Neutrophil (primary cell): ENCODE results near the gene SORCS1.

Experiments
- H3K27ac ChIP-seq: fragments of 200-600 bp; sonication (generic); 2 replicates; pipeline ENCODE4 v1.5.1; 2016; ENCODE audit warnings: mild to moderate bottlenecking, moderate library complexity
- H3K27me3 ChIP-seq: fragments of 200-600 bp; sonication (generic); 2 replicates; pipeline ENCODE4 v1.6.0; 2016; ENCODE audit warnings: mild to moderate bottlenecking
- H3K36me3 ChIP-seq: fragments of 200-600 bp; sonication (generic); 2 replicates; pipeline ENCODE4 v1.5.1; 2017
- H3K4me1 ChIP-seq, 2 experiments: fragments of 200-600 bp in 1 of 2; sonication (generic) in 1 of 2; 1 replicate in 1 of 2; 2 replicates in 1 of 2; pipeline versions ENCODE4 v1.5.1 to v1.6.1; 2013 to 2016; ENCODE audit warnings: low read depth in 1 of 2, low read length in 1 of 2, mild to moderate bottlenecking in 1 of 2, moderate library complexity in 1 of 2; ENCODE audit not compliant: control insufficient read depth in 1 of 2, insufficient read depth in 1 of 2
- H3K4me3 ChIP-seq, 2 experiments: fragments of 200-600 bp in 1 of 2; sonication (generic) in 1 of 2; 1 replicate in 1 of 2; 2 replicates in 1 of 2; pipeline ENCODE4 v1.5.1; 2013 to 2016; ENCODE audit warnings: low read depth in 1 of 2, low read length in 1 of 2, mild to moderate bottlenecking in 1 of 2, moderate library complexity in 1 of 2
- H3K9me3 ChIP-seq: fragments of 200-600 bp; sonication (generic); 2 replicates; pipeline ENCODE4 v1.5.1; 2016
- CTCF ChIP-seq: fragments of 200-600 bp; sonication (generic); IDR thresholded peaks from 2 replicates; pipeline ENCODE4 v1.5.1; 2016; ENCODE audit warnings: antibody characterized with exemption

The SORCS1 gene

GRCh38 chr10:107139237-107139636, 25.3 kb downstream of the SORCS1 start:
- Histone ChIP-seq H3K4me1 (no peaks in the 10 kb centered on the region), H3K9me3 (no peaks in the 10 kb centered on the region), H3K27ac (no peak overlapping the region), H3K36me3 (no peaks in the 10 kb centered on the region), H3K4me3 (no peak overlapping the region), H3K27me3 (no peaks in the 10 kb centered on the region)
- TF ChIP-seq CTCF, result no peak

GRCh38 chr10:107133656-107134055, 30.9 kb downstream of the SORCS1 start:
- Histone ChIP-seq H3K36me3 (no peaks in the 10 kb centered on the region), H3K4me3 (no peak overlapping the region), H3K4me1 (no peaks in the 10 kb centered on the region), H3K27ac (no peak overlapping the region), H3K27me3 (no peaks in the 10 kb centered on the region), H3K9me3 (no peaks in the 10 kb centered on the region)
- TF ChIP-seq CTCF, result no peak

- H3K4me1 ChIP-seq, result no peaks in the 10 kb centered on the region
- H3K4me3 ChIP-seq, result no peak overlapping the region
- H3K9me3 ChIP-seq, result no peaks in the 10 kb centered on the region
These were observed 35.5 kb downstream of the SORCS1 start for GRCh38 chr10:107129000-107129399.

GRCh38 chr10:107126512-107127065, 37.9 kb downstream of the SORCS1 start:
- no peaks in the 10 kb centered on the region for H3K36me3 ChIP-seq
- H3K27ac ChIP-seq, result no peak overlapping the region
- no peak for TF ChIP-seq CTCF
- no peaks in the 10 kb centered on the region for H3K27me3 ChIP-seq
- H3K9me3 ChIP-seq, result no peaks in the 10 kb centered on the region
- no peak overlapping the region for H3K4me3 ChIP-seq
- H3K4me1 ChIP-seq, result no peaks in the 10 kb centered on the region

More at GRCh38 chr10:107129000-107129399, 35.5 kb downstream of the SORCS1 start:
- TF ChIP-seq CTCF, result no peak
- Histone ChIP-seq H3K27me3 (no peaks in the 10 kb centered on the region), H3K36me3 (no peaks in the 10 kb centered on the region), H3K27ac (no peak overlapping the region)

GRCh38 chr10:107122703-107123102, 41.8 kb downstream of the SORCS1 start:
- Histone ChIP-seq H3K9me3 (no peaks in the 10 kb centered on the region), H3K4me3 (no peak overlapping the region), H3K36me3 (no peaks in the 10 kb centered on the region), H3K27me3 (no peaks in the 10 kb centered on the region), H3K27ac (no peak overlapping the region), H3K4me1 (no peaks in the 10 kb centered on the region)
- no peak for TF ChIP-seq CTCF

GRCh38 chr10:107118866-107119265, 45.6 kb downstream of the SORCS1 start:
- no peaks in the 10 kb centered on the region for H3K9me3 ChIP-seq
- H3K4me1 ChIP-seq, result no peaks in the 10 kb centered on the region
- no peaks in the 10 kb centered on the region for H3K27me3 ChIP-seq
- no peak overlapping the region for H3K27ac ChIP-seq
- no peak for TF ChIP-seq CTCF
- no peaks in the 10 kb centered on the region for H3K36me3 ChIP-seq
- no peak overlapping the region for H3K4me3 ChIP-seq
